Activated B cell treated with CpG ODN at 0.5 μM for 24 hours (primary cell): ENCODE results near the gene SFSWAP. TPM values are rescaled to one million over a fixed set of nuclear protein-coding genes. Genes with fewer than 3 reads are reported as not detected.

ENCODE experiments used
- ATAC-seq: fragments of 200-7000 bp; cut with Tn5 transposase; one replicate; pipeline ENCODE4 v1.10.0; 2021; ENCODE audit warnings: low read depth, mild to moderate bottlenecking, moderate library complexity
- CTCF ChIA-PET: fragments of 350-600 bp; sonication (Branson Sonifier 250); formaldehyde crosslinking; loops from one replicate; lab custom pipeline; 2021; ENCODE audit warnings: antibody characterized with exemption; lab: Charles Lee
- POLR2A ChIA-PET: fragments of 350-600 bp; sonication (Branson Sonifier 250); formaldehyde crosslinking; loops from one replicate; lab custom pipeline; 2021; ENCODE audit warnings: antibody characterized with exemption; lab: Charles Lee
- DNase-seq: peaks from one replicate; pipeline ENCODE4 v3.0.0; 2022
- H3K27ac Mint-ChIP-seq: one replicate; pipeline ENCODE4 v1.8.0; 2020; ENCODE audit warnings: mixed read lengths
- H3K27me3 Mint-ChIP-seq: one replicate; pipeline ENCODE4 v1.8.0; 2021; ENCODE audit warnings: mixed read lengths
- H3K36me3 Mint-ChIP-seq: one replicate; pipeline ENCODE4 v1.8.0; 2021; ENCODE audit warnings: low read depth, mixed read lengths
- H3K4me1 Mint-ChIP-seq: one replicate; pipeline ENCODE4 v1.8.0; 2021; ENCODE audit warnings: mixed read lengths
- H3K4me3 Mint-ChIP-seq: one replicate; pipeline ENCODE4 v1.8.0; 2020; ENCODE audit warnings: mild to moderate bottlenecking, mixed read lengths
- H3K9me3 Mint-ChIP-seq: one replicate; pipeline ENCODE4 v1.8.0; 2020; ENCODE audit warnings: mixed read lengths
- CTCF ChIP-seq: fragments of 200-600 bp; IDR thresholded peaks from one replicate; pipeline ENCODE4 v1.8.0; 2022; ENCODE audit warnings: antibody characterized with exemption, mild to moderate bottlenecking
- intact Hi-C: fragments of 100-400 bp; cut with micrococcal nuclease; formaldehyde crosslinking; loops from one replicate; pipeline ENCODE4 v1.15.1; 2024
- total RNA-seq: library from RNA; stranded (reverse); gene quantifications from 2 replicates; pipeline ENCODE4 v1.2.3, GENCODE V29; 2022

Gene SFSWAP
- total RNA-seq, 1 donor from 2014 or later: 88.0 TPM

- CTCF ChIA-PET: no interaction called here
- no peak overlapping the region for H3K27ac Mint-ChIP-seq
- no peak for TF ChIP-seq CTCF
- ATAC-seq: no peak
- H3K27me3 Mint-ChIP-seq: peaks cover 3% of the 10 kb centered on the region
- H3K9me3 Mint-ChIP-seq: no peaks in the 10 kb centered on the region
- H3K4me3 Mint-ChIP-seq: no peak overlapping the region
- no peaks in the 10 kb centered on the region for H3K4me1 Mint-ChIP-seq
- no peak for DNase-seq
- POLR2A ChIA-PET: no interaction called here
- H3K36me3 Mint-ChIP-seq: no peaks in the 10 kb centered on the region
- intact Hi-C loops: no loop called here
Measured at GRCh38 chr12:131684015-131684725, 26.7 kb upstream of the SFSWAP start.

DNA sequence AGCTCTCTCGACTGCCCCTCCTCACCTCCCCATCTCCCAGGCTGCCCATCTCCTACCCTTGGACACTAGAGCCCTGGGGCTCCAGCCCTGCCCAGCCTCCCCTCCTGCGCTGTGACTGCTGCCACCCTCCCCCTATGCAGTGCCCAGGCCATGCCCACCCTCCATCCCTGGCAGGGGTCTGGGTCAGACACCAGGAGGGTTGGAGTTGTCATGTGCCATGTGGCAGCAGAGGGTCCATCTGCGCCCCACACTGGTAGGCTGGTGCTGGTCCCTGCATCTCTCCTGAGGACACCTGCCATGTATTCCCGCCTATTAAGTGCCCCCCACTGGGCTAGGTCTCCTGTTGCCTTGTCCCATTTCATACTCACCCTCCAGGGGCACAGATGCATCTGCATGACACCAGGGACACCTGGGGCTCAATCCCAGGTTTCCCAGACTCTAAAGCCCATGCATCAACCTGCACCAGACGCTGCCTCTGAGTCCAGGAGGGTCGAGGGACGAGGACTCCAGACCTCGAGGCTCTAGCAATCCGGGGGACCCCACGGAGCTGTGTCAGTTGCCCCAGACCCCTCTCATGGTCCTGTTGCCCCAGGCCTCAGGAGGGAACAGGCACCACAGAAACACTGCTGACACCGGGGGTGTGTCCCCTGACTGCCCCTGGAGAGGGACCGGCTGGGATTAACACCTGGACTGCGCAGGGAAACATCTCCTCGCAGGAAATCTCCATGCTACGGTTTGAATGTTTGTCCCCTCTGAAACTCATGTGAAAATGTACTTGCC is 23.4 kb upstream of the SFSWAP start:
- H3K9me3 Mint-ChIP-seq: no peaks in the 10 kb centered on the region
- ChIA-PET POLR2A (no interaction called here), CTCF (no interaction called here)
- H3K27me3 Mint-ChIP-seq: peaks cover 4% of the 10 kb centered on the region
- H3K4me3 Mint-ChIP-seq: no peak overlapping the region
- no peaks in the 10 kb centered on the region for H3K4me1 Mint-ChIP-seq
- intact Hi-C loops: no loop called here
- H3K36me3 Mint-ChIP-seq: no peaks in the 10 kb centered on the region
- ATAC-seq (no peak), DNase-seq (no peak)
- no peak for TF ChIP-seq CTCF
- H3K27ac Mint-ChIP-seq: no peak overlapping the region

DNA sequence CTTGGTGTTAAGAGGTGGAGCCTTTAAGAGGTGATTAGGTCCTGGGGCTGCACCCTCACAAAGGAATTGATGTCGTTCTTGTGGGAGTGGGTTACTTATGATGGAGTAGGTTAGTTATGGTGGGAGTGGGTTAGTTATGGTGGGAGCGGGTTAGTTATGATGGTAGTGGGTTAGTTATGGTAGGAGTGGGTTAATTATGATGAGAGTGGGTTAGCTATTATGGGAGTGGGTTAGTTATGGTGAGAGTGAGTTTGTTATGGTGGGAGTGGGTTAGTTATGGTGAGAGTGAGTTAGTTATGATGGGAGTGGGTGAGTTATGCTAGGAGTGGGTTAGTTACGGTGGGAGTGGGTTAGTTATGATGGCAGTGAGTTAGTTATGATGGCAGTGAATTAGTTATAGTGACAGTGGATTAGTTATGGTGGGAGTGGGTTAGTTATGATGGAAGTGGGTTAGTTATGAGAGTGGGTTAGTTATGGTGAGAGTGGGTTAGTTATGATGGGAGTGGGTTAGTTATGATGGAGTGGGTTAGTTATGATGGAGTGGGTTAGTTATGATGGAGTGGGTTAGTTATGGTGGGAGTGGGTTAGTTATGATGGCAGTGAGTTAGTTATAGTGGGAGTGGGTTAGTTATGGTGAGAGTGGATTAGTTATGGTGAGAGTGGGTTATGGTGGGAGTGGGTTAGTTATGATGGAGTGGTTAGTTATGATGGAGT is 22.6 kb upstream of the SFSWAP start:
- no peak for ATAC-seq
- H3K27me3 Mint-ChIP-seq: peaks cover 5% of the 10 kb centered on the region
- no peak for DNase-seq
- CTCF ChIA-PET: no interaction called here
- no peaks in the 10 kb centered on the region for H3K4me1 Mint-ChIP-seq
- H3K9me3 Mint-ChIP-seq: no peaks in the 10 kb centered on the region
- intact Hi-C loops: no loop called here
- H3K27ac Mint-ChIP-seq: no peak overlapping the region
- POLR2A ChIA-PET: no interaction called here
- no peak overlapping the region for H3K4me3 Mint-ChIP-seq
- TF ChIP-seq CTCF: no peak
- H3K36me3 Mint-ChIP-seq: no peaks in the 10 kb centered on the region

- no peaks in the 10 kb centered on the region for H3K9me3 Mint-ChIP-seq
- no peaks in the 10 kb centered on the region for H3K36me3 Mint-ChIP-seq
- no peak overlapping the region for H3K27ac Mint-ChIP-seq
- TF ChIP-seq CTCF: no peak
- CTCF ChIA-PET: no interaction called here
- H3K4me1 Mint-ChIP-seq: no peaks in the 10 kb centered on the region
- H3K27me3 Mint-ChIP-seq: peaks cover 5% of the 10 kb centered on the region
- ATAC-seq (no peak), DNase-seq (no peak)
- H3K4me3 Mint-ChIP-seq: no peak overlapping the region
- POLR2A ChIA-PET: no interaction called here
- intact Hi-C loops: no loop called here
Measured at GRCh38 chr12:131688845-131689154, 22.1 kb upstream of the SFSWAP start.

- no peak for DNase-seq
- TF ChIP-seq CTCF: no peak
- POLR2A ChIA-PET: no interaction called here
- no peaks in the 10 kb centered on the region for H3K4me1 Mint-ChIP-seq
- no peak for ATAC-seq
- CTCF ChIA-PET: no interaction called here
- peaks cover 11% of the 10 kb centered on the region for H3K27me3 Mint-ChIP-seq
- H3K4me3 Mint-ChIP-seq: no peak overlapping the region
- H3K27ac Mint-ChIP-seq: no peak overlapping the region
- no peaks in the 10 kb centered on the region for H3K9me3 Mint-ChIP-seq
- no peaks in the 10 kb centered on the region for H3K36me3 Mint-ChIP-seq
- intact Hi-C loops: no loop called here
Measured at GRCh38 chr12:131690320-131690719, 20.6 kb upstream of the SFSWAP start.
